Nephron progenitor cell (in vitro differentiated cells): Measurements from ENCODE around the gene ACO1.

ENCODE experiments used
- DNase-seq: peaks from one replicate; pipeline ENCODE4 v3.0.0; 2021
- H3K27ac Mint-ChIP-seq: 2 replicates; pipeline ENCODE4 v1.8.0; 2021; ENCODE audit warnings: mild to moderate bottlenecking, moderate library complexity, mixed read lengths
- H3K27me3 Mint-ChIP-seq: 2 replicates; pipeline ENCODE4 v1.8.0; 2021; ENCODE audit warnings: mild to moderate bottlenecking, low read depth, mixed read lengths; ENCODE audit not compliant: poor library complexity
- H3K36me3 Mint-ChIP-seq: 2 replicates; pipeline ENCODE4 v1.8.0; 2021; ENCODE audit warnings: low read depth, mixed read lengths
- H3K4me1 Mint-ChIP-seq: 2 replicates; pipeline ENCODE4 v1.8.0; 2021; ENCODE audit warnings: mixed read lengths
- H3K4me3 Mint-ChIP-seq: 2 replicates; pipeline ENCODE4 v1.8.0; 2021; ENCODE audit warnings: mild to moderate bottlenecking, moderate library complexity, mixed read lengths
- H3K9me3 Mint-ChIP-seq: 2 replicates; pipeline ENCODE4 v1.8.0; 2021; ENCODE audit warnings: mild to moderate bottlenecking, moderate library complexity, mixed read lengths
- TF ChIP-seq, protein P1 (sequence below): fragments of 200-600 bp; sonication (generic); IDR thresholded peaks from 2 replicates; pipeline ENCODE4 v1.5.0; 2021; ENCODE audit warnings: antibody characterized with exemption

Gene ACO1

GRCh38 chr9:32486839-32487562 lies 102.6 kb downstream of the ACO1 start:
- H3K27ac Mint-ChIP-seq, result no peak overlapping the region
- TF ChIP-seq, protein P1, sequence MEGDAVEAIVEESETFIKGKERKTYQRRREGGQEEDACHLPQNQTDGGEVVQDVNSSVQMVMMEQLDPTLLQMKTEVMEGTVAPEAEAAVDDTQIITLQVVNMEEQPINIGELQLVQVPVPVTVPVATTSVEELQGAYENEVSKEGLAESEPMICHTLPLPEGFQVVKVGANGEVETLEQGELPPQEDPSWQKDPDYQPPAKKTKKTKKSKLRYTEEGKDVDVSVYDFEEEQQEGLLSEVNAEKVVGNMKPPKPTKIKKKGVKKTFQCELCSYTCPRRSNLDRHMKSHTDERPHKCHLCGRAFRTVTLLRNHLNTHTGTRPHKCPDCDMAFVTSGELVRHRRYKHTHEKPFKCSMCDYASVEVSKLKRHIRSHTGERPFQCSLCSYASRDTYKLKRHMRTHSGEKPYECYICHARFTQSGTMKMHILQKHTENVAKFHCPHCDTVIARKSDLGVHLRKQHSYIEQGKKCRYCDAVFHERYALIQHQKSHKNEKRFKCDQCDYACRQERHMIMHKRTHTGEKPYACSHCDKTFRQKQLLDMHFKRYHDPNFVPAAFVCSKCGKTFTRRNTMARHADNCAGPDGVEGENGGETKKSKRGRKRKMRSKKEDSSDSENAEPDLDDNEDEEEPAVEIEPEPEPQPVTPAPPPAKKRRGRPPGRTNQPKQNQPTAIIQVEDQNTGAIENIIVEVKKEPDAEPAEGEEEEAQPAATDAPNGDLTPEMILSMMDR, result no peak
- H3K4me1 Mint-ChIP-seq, result no peaks in the 10 kb centered on the region
- peaks cover 7% of the 10 kb centered on the region for H3K27me3 Mint-ChIP-seq
- no peak overlapping the region for H3K4me3 Mint-ChIP-seq
- H3K9me3 Mint-ChIP-seq, result no peaks in the 10 kb centered on the region
- no peak for DNase-seq
- peaks cover 14% of the 10 kb centered on the region for H3K36me3 Mint-ChIP-seq

- H3K36me3 Mint-ChIP-seq, result peaks cover 11% of the 10 kb centered on the region
- no peak overlapping the region for H3K4me3 Mint-ChIP-seq
- H3K4me1 Mint-ChIP-seq, result no peaks in the 10 kb centered on the region
- peaks cover 2% of the 10 kb centered on the region for H3K27me3 Mint-ChIP-seq
- no peaks in the 10 kb centered on the region for H3K9me3 Mint-ChIP-seq
- no peak overlapping the region for H3K27ac Mint-ChIP-seq
- no peak for DNase-seq
- TF ChIP-seq, protein P1, result no peak
Measured at GRCh38 chr9:32487981-32488380, 103.5 kb downstream of the ACO1 start.

- no peak overlapping the region for H3K27ac Mint-ChIP-seq
- no peak overlapping the region for H3K4me3 Mint-ChIP-seq
- TF ChIP-seq, protein P1, result no peak
- no peaks in the 10 kb centered on the region for H3K27me3 Mint-ChIP-seq
- H3K4me1 Mint-ChIP-seq, result no peaks in the 10 kb centered on the region
- no peak for DNase-seq
- peaks cover 7% of the 10 kb centered on the region for H3K36me3 Mint-ChIP-seq
- no peaks in the 10 kb centered on the region for H3K9me3 Mint-ChIP-seq
Measured at GRCh38 chr9:32490601-32491000, 106.2 kb downstream of the ACO1 start.

- H3K27me3 Mint-ChIP-seq, result no peaks in the 10 kb centered on the region
- TF ChIP-seq, protein P1, result no peak
- H3K4me1 Mint-ChIP-seq, result no peaks in the 10 kb centered on the region
- no peak overlapping the region for H3K27ac Mint-ChIP-seq
- peaks cover 5% of the 10 kb centered on the region for H3K9me3 Mint-ChIP-seq
- no peak for DNase-seq
- H3K4me3 Mint-ChIP-seq, result no peak overlapping the region
- H3K36me3 Mint-ChIP-seq, result peaks cover 9% of the 10 kb centered on the region
Measured at GRCh38 chr9:32497921-32498320, 113.5 kb downstream of the ACO1 start.

DNA sequence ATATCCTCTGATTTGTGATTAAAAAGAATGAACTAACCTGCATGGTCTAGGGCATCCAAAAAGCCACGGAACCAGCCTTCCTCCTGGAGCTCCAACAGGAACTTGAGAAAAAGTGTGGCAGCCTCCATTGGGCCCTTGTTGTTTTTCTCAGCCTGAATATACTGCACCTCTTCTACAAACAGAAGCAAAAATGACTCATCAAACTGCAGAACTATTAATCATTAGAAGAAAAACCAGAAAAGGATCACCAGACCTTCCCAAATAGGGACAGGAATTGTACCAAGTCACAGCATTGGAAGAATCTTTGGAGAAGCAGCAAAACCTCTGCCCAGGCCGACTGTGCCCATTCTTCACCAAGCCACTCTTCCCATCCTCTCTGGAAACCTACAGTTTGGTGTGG lies 116.3 kb downstream of the ACO1 start:
- no peak overlapping the region for H3K27ac Mint-ChIP-seq
- H3K36me3 Mint-ChIP-seq, result peaks cover 9% of the 10 kb centered on the region
- H3K9me3 Mint-ChIP-seq, result peaks cover 5% of the 10 kb centered on the region
- H3K4me3 Mint-ChIP-seq, result no peak overlapping the region
- H3K27me3 Mint-ChIP-seq, result no peaks in the 10 kb centered on the region
- TF ChIP-seq, protein P1, result no peak
- no peaks in the 10 kb centered on the region for H3K4me1 Mint-ChIP-seq
- DNase-seq, result no peak

GRCh38 chr9:32501868-32502267 lies 117.4 kb downstream of the ACO1 start:
- Mint-ChIP-seq H3K36me3 (peaks cover 9% of the 10 kb centered on the region), H3K4me3 (no peak overlapping the region), H3K4me1 (no peaks in the 10 kb centered on the region), H3K27me3 (no peaks in the 10 kb centered on the region), H3K9me3 (peaks cover 5% of the 10 kb centered on the region), H3K27ac (no peak overlapping the region)
- DNase-seq, result no peak
- TF ChIP-seq, protein P1, result no peak
